GM23248 (cell line): ENCODE results near the gene NF1. TPM values are rescaled to one million over a fixed set of nuclear protein-coding genes. Genes with fewer than 3 reads are reported as not detected.
"Not testable (repeated sequence)": the region's sequence is repeated elsewhere in the genome, so short reads cannot be mapped to it uniquely, and the experiment has no call there.

Experiments used
- DNase-seq: peaks from one replicate; pipeline ENCODE4 v3.0.0-alpha.2; 2015
- H2AFZ ChIP-seq: fragments of 200-600 bp; sonication (generic); 2 replicates; pipeline ENCODE4 v1.6.1; 2016; ENCODE audit warnings: antibody characterized with exemption
- H3F3A ChIP-seq: fragments of 200-600 bp; sonication (generic); 2 replicates; pipeline ENCODE4 v1.6.1; 2016; ENCODE audit warnings: mild to moderate bottlenecking, antibody characterized with exemption, mixed run types; ENCODE audit not compliant: insufficient read depth
- H3K27ac ChIP-seq: fragments of 200-600 bp; sonication (generic); 2 replicates; pipeline ENCODE4 v1.5.1; 2016; ENCODE audit warnings: mild to moderate bottlenecking
- H3K27me3 ChIP-seq: fragments of 200-600 bp; sonication (generic); replicated peaks from 2 replicates; pipeline ENCODE4 v1.6.1; 2016; ENCODE audit warnings: mild to moderate bottlenecking; ENCODE audit not compliant: insufficient read depth
- H3K36me3 ChIP-seq: fragments of 200-600 bp; sonication (generic); 2 replicates; pipeline ENCODE4 v1.6.1; 2016; ENCODE audit warnings: low read depth, mild to moderate bottlenecking
- H3K4me1 ChIP-seq: fragments of 200-600 bp; sonication (generic); 2 replicates; pipeline ENCODE4 v1.6.1; 2016; ENCODE audit warnings: mild to moderate bottlenecking; ENCODE audit not compliant: insufficient read depth
- H3K4me2 ChIP-seq: fragments of 200-600 bp; sonication (generic); one replicate; pipeline ENCODE4 v1.6.1; 2016; ENCODE audit warnings: mild to moderate bottlenecking; ENCODE audit not compliant: unreplicated experiment
- H3K4me3 ChIP-seq: fragments of 200-600 bp; sonication (generic); 2 replicates; pipeline ENCODE4 v1.5.1; 2016; ENCODE audit warnings: mild to moderate bottlenecking
- H3K79me2 ChIP-seq: fragments of 200-600 bp; sonication (generic); 2 replicates; pipeline ENCODE4 v1.6.1; 2016; ENCODE audit warnings: mild to moderate bottlenecking; ENCODE audit not compliant: insufficient read depth
- H3K9ac ChIP-seq: fragments of 200-600 bp; sonication (generic); 2 replicates; pipeline ENCODE4 v1.6.1; 2016; ENCODE audit warnings: mild to moderate bottlenecking
- H3K9me2 ChIP-seq: fragments of 200-600 bp; sonication (generic); 2 replicates; pipeline ENCODE4 v1.6.1; 2016; ENCODE audit warnings: mixed run types, mild to moderate bottlenecking, moderate library complexity; ENCODE audit not compliant: insufficient read depth
- H3K9me3 ChIP-seq: fragments of 200-600 bp; sonication (generic); one replicate; pipeline ENCODE4 v1.6.1; 2017; ENCODE audit warnings: low read depth
- H4K20me1 ChIP-seq: fragments of 200-600 bp; sonication (generic); 2 replicates; pipeline ENCODE4 v1.6.0; 2016; ENCODE audit not compliant: insufficient read depth
- EZH2 ChIP-seq: fragments of 200-600 bp; sonication (generic); IDR thresholded peaks from 2 replicates; pipeline ENCODE4 v1.6.1; 2018; ENCODE audit warnings: antibody characterized with exemption, mild to moderate bottlenecking; ENCODE audit not compliant: insufficient read depth, poor library complexity, severe bottlenecking
- EZH2phosphoT487 ChIP-seq: fragments of 200-600 bp; sonication (generic); IDR thresholded peaks from 2 replicates; pipeline ENCODE4 v1.6.1; 2018; ENCODE audit warnings: antibody characterized with exemption, moderate library complexity, mild to moderate bottlenecking, low read depth; ENCODE audit not compliant: insufficient read depth
- WGBS, 2 experiments: methylation state at CpG; one replicate each; pipeline ENCODE4 v1.1.6; 2015 to 2017; ENCODE audit warnings: low lambda C conversion rate in 2 of 2, low coverage in 1 of 2; ENCODE audit errors: missing lambda C conversion rate in 2 of 2; 5-methylcytosine and 5-hydroxymethylcytosine counted together
- in situ Hi-C: fragments of 300-500 bp; cut with MboI; formaldehyde crosslinking; loops from 2 replicates; pipeline ENCODE4 v1.15.0; 2020
- polyA plus RNA-seq: library from polyadenylated mRNA; unstranded; fragments of >200 nt; fragmentation: Nextera tagmentation; extraction: Ambion mirVana; gene quantifications from 2 replicates; pipeline ENCODE4 v1.2.1, GENCODE V29; 2016
- total RNA-seq: library from RNA; depleted of rRNA; stranded (reverse); fragments of >200 nt; shearing (Covaris generic); gene quantifications from 2 replicates; pipeline ENCODE4 v1.2.3, GENCODE V29; 2014

The NF1 gene
- total and polyA plus RNA-seq, 2 experiments from 2014 or later: 6.1 to 24.4 TPM

- H3K79me2 ChIP-seq: peaks cover 87% of the 10 kb centered on the region
- no peaks in the 10 kb centered on the region for H3K36me3 ChIP-seq
- peaks cover 20% of the 10 kb centered on the region for H3K4me1 ChIP-seq
- no peak overlapping the region for H2AFZ ChIP-seq
- 89 to 93% methylated on average over 1 of the region's 1 CpG for WGBS, 2 experiments
- no peak overlapping the region for H3K9ac ChIP-seq
- H3K27ac ChIP-seq: no peak overlapping the region
- H3K4me3 ChIP-seq: no peak overlapping the region
- no peaks in the 10 kb centered on the region for H4K20me1 ChIP-seq
- no peak for DNase-seq
- H3F3A ChIP-seq: peaks cover 17% of the 10 kb centered on the region
- H3K9me3 ChIP-seq: no peaks in the 10 kb centered on the region
- no peak for TF ChIP-seq EZH2phosphoT487
- TF ChIP-seq EZH2: no peak
- no peaks in the 10 kb centered on the region for H3K9me2 ChIP-seq
- in situ Hi-C loops: no loop called here
- H3K4me2 ChIP-seq: no peak overlapping the region
- no peaks in the 10 kb centered on the region for H3K27me3 ChIP-seq
Measured at GRCh38 chr17:31152271-31152670, 57.5 kb downstream of the NF1 start.

- Histone ChIP-seq H2AFZ (no peak overlapping the region), H3K4me1 (peaks cover 29% of the 10 kb centered on the region), H3K27me3 (no peaks in the 10 kb centered on the region), H3K9me2 (no peaks in the 10 kb centered on the region), H3K9ac (no peak overlapping the region), H3F3A (peaks cover 17% of the 10 kb centered on the region), H3K27ac (no peak overlapping the region), H3K79me2 (peaks cover 57% of the 10 kb centered on the region), H3K36me3 (0 out of 2 replicates have a peak, but pooled peaks cover 2% of the 10 kb centered on the region), H3K4me3 (no peak overlapping the region), H3K4me2 (peak overlapping the region; percentile 52), H3K9me3 (no peaks in the 10 kb centered on the region), H4K20me1 (no peaks in the 10 kb centered on the region)
- no peak for TF ChIP-seq EZH2
- no peak for TF ChIP-seq EZH2phosphoT487
- peak; percentile 51 for DNase-seq
- 58 to 75% methylated on average over 1 of the region's 1 CpG for WGBS, 2 experiments
- in situ Hi-C loops: no loop called here
Measured at GRCh38 chr17:31155208-31155810, 60.5 kb downstream of the NF1 start.

- no peak for TF ChIP-seq EZH2phosphoT487
- TF ChIP-seq EZH2: no peak
- peak overlapping the region; percentile 52 for H3K4me2 ChIP-seq
- peaks cover 29% of the 10 kb centered on the region for H3K4me1 ChIP-seq
- H3K9ac ChIP-seq: 0 out of 2 replicates have a peak overlapping the region, but pooled peaks have one; percentile 6
- no peaks in the 10 kb centered on the region for H4K20me1 ChIP-seq
- H3K9me3 ChIP-seq: no peaks in the 10 kb centered on the region
- H3K4me3 ChIP-seq: no peak overlapping the region
- H3K27ac ChIP-seq: peak overlapping the region; percentile 46
- peaks cover 17% of the 10 kb centered on the region for H3F3A ChIP-seq
- DNase-seq: peak; percentile 68
- WGBS, 2 experiments: 8 to 27% methylated on average over 2 of the region's 2 CpGs
- 0 out of 2 replicates have a peak, but pooled peaks cover 2% of the 10 kb centered on the region for H3K36me3 ChIP-seq
- H3K9me2 ChIP-seq: no peaks in the 10 kb centered on the region
- H3K27me3 ChIP-seq: no peaks in the 10 kb centered on the region
- peaks cover 47% of the 10 kb centered on the region for H3K79me2 ChIP-seq
- in situ Hi-C loops: no loop called here
- H2AFZ ChIP-seq: no peak overlapping the region
Measured at GRCh38 chr17:31156326-31156725, 61.5 kb downstream of the NF1 start.

- 96 to 97% methylated on average over 6 of the region's 6 CpGs for WGBS, 2 experiments
- peak overlapping the region; percentile 30 for H3K27ac ChIP-seq
Measured at GRCh38 chr17:31156864-31157263, 62.1 kb downstream of the NF1 start.

More at GRCh38 chr17:31156864-31157263, 62.1 kb downstream of the NF1 start:
- H3K27me3 ChIP-seq, H4K20me1 ChIP-seq, H3K9me2 ChIP-seq, in situ Hi-C loops, H2AFZ ChIP-seq, DNase-seq, H3K4me3 ChIP-seq, H3K9ac ChIP-seq, H3K9me3 ChIP-seq, H3K36me3 ChIP-seq: not testable (repeated sequence)
- H3F3A ChIP-seq: peaks cover 17% of the 10 kb centered on the region
- peaks cover 43% of the 10 kb centered on the region for H3K79me2 ChIP-seq
- peaks cover 29% of the 10 kb centered on the region for H3K4me1 ChIP-seq
- H3K4me2 ChIP-seq: peak overlapping the region; percentile 52
